Left ventricle myocardium inferior (tissue), 1 donor: ENCODE results near the gene OR2AG2. TPM values are rescaled to one million over a fixed set of nuclear protein-coding genes. Genes with fewer than 3 reads are reported as not detected.

ENCODE experiments used
- DNase-seq: peaks from one replicate; pipeline ENCODE4 v3.0.0-alpha.2; 2020
- H3K27ac ChIP-seq: fragments of 200-600 bp; replicated peaks from 2 replicates; pipeline ENCODE4 v1.8.0; 2021
- H3K27me3 ChIP-seq: fragments of 200-600 bp; 2 replicates; pipeline ENCODE4 v1.8.0; 2021; ENCODE audit warnings: low read depth
- H3K36me3 ChIP-seq: fragments of 200-600 bp; 2 replicates; pipeline ENCODE4 v1.8.0; 2021
- H3K4me1 ChIP-seq: fragments of 200-600 bp; 2 replicates; pipeline ENCODE4 v1.8.0; 2021
- H3K4me3 ChIP-seq: fragments of 200-600 bp; 2 replicates; pipeline ENCODE4 v1.8.0; 2021; ENCODE audit warnings: mild to moderate bottlenecking, moderate library complexity
- H3K9me3 ChIP-seq: fragments of 200-600 bp; replicated peaks from 2 replicates; pipeline ENCODE4 v1.8.0; 2021
- CTCF ChIP-seq: fragments of 200-600 bp; IDR thresholded peaks from 2 replicates; pipeline ENCODE4 v1.8.0; 2021; ENCODE audit warnings: antibody characterized with exemption, mild to moderate bottlenecking, borderline replicate concordance
- intact Hi-C: fragments of 100-400 bp; cut with micrococcal nuclease; formaldehyde crosslinking; loops from one replicate; pipeline ENCODE4 v1.11.0; 2022
- total RNA-seq: library from RNA; stranded (reverse); fragmentation: NEBNext Ultra II Directional; extraction: Animal tissue kit (Norgen Biotek cat#: 25700); gene quantifications from one replicate; pipeline ENCODE4 v1.2.1, GENCODE V29; 2021
- donor health status: DM: no; HTN: yes; CAD: no; lungs with severe emphysema.

OR2AG2 gene
- total RNA-seq, 1 donor from 2014 or later = not detected

- H3K4me1 ChIP-seq = peaks cover 21% of the 10 kb centered on the region
- no peak for TF ChIP-seq CTCF
- H3K4me3 ChIP-seq = peak overlapping the region; percentile 60
- H3K27ac ChIP-seq = peak overlapping the region; percentile 85
- no peak for DNase-seq
- H3K9me3 ChIP-seq = no peaks in the 10 kb centered on the region
- H3K27me3 ChIP-seq = no peaks in the 10 kb centered on the region
- intact Hi-C loops = no loop called here
- H3K36me3 ChIP-seq = no peaks in the 10 kb centered on the region
These were observed 25.1 kb downstream of the OR2AG2 start for GRCh38 chr11:6746626-6747025.

GRCh38 chr11:6746086-6746618 lies 25.6 kb downstream of the OR2AG2 start:
- no peak for TF ChIP-seq CTCF
- no peak for DNase-seq
- Histone ChIP-seq H3K27me3 (no peaks in the 10 kb centered on the region), H3K4me1 (peaks cover 21% of the 10 kb centered on the region), H3K9me3 (no peaks in the 10 kb centered on the region), H3K4me3 (peak overlapping the region; percentile 60), H3K27ac (peak overlapping the region; percentile 85), H3K36me3 (no peaks in the 10 kb centered on the region)
- intact Hi-C loops = no loop called here

GRCh38 chr11:6745465-6746015 lies 26.2 kb downstream of the OR2AG2 start:
- no peak for DNase-seq
- peak overlapping the region; percentile 85 for H3K27ac ChIP-seq

GRCh38 chr11:6745018-6745417 lies 26.8 kb downstream of the OR2AG2 start:
- Histone ChIP-seq H3K9me3 (no peaks in the 10 kb centered on the region), H3K4me1 (peaks cover 21% of the 10 kb centered on the region), H3K27ac (peak overlapping the region; percentile 85), H3K36me3 (no peaks in the 10 kb centered on the region), H3K4me3 (peak overlapping the region; percentile 60), H3K27me3 (no peaks in the 10 kb centered on the region)
- no peak for DNase-seq
- intact Hi-C loops = no loop called here
- no peak for TF ChIP-seq CTCF

More at GRCh38 chr11:6745465-6746015, 26.2 kb downstream of the OR2AG2 start:
- no peaks in the 10 kb centered on the region for H3K36me3 ChIP-seq
- H3K9me3 ChIP-seq = no peaks in the 10 kb centered on the region
- peaks cover 21% of the 10 kb centered on the region for H3K4me1 ChIP-seq
- H3K27me3 ChIP-seq = no peaks in the 10 kb centered on the region
- H3K4me3 ChIP-seq = peak overlapping the region; percentile 60
- intact Hi-C loops = no loop called here
- no peak for TF ChIP-seq CTCF

GRCh38 chr11:6742260-6742659 lies 29.5 kb downstream of the OR2AG2 start:
- Histone ChIP-seq H3K27ac (no peak overlapping the region), H3K36me3 (no peaks in the 10 kb centered on the region), H3K4me3 (no peak overlapping the region), H3K4me1 (peaks cover 26% of the 10 kb centered on the region), H3K27me3 (no peaks in the 10 kb centered on the region), H3K9me3 (no peaks in the 10 kb centered on the region)
- TF ChIP-seq CTCF = no peak
- no peak for DNase-seq
- intact Hi-C loops = no loop called here
